Measurements from ENCODE around the gene P4HA1.
"Not testable (repeated sequence)": the region's sequence is repeated elsewhere in the genome, so short reads cannot be mapped to it uniquely, and the experiment has no call there.

P4HA1 gene

GRCh38 chr10:73043766-73044377, 52.8 kb downstream of the P4HA1 start:
- FAIRE-seq, result no peak
- DNase-seq (ENCODE audit: low spot score), result no peak

GRCh38 chr10:73043319-73043718, 53.3 kb downstream of the P4HA1 start:
- DNase-seq (ENCODE audit: low spot score) (no peak), FAIRE-seq (no peak)

- FAIRE-seq (peak; percentile 26), DNase-seq (ENCODE audit: low spot score) (no peak)
These were observed 54.5 kb downstream of the P4HA1 start for GRCh38 chr10:73042130-73042529.

GRCh38 chr10:73039635-73040034, 57.0 kb downstream of the P4HA1 start:
- DNase-seq (ENCODE audit: low spot score) (no peak), FAIRE-seq (no peak)

GRCh38 chr10:73036285-73036684, 60.4 kb downstream of the P4HA1 start:
- DNase-seq (ENCODE audit: low spot score); FAIRE-seq: not testable (repeated sequence)

GRCh38 chr10:73032536-73032935, 64.1 kb downstream of the P4HA1 start:
- DNase-seq (ENCODE audit: low spot score) (no peak), FAIRE-seq (no peak)

- FAIRE-seq; DNase-seq (ENCODE audit: low spot score): not testable (repeated sequence)
These were observed 70.0 kb downstream of the P4HA1 start for GRCh38 chr10:73026623-73027022.

GRCh38 chr10:73023455-73024070, 73.1 kb downstream of the P4HA1 start:
- not testable (repeated sequence) for DNase-seq (ENCODE audit: low spot score); FAIRE-seq

GRCh38 chr10:73022961-73023360, 73.7 kb downstream of the P4HA1 start:
- not testable (repeated sequence) for DNase-seq (ENCODE audit: low spot score); FAIRE-seq

- FAIRE-seq; DNase-seq (ENCODE audit: low spot score): not testable (repeated sequence)
These were observed 75.0 kb downstream of the P4HA1 start for GRCh38 chr10:73021538-73022164.

GRCh38 chr10:73021050-73021449, 75.6 kb downstream of the P4HA1 start:
- FAIRE-seq, result no peak
- no peak for DNase-seq (ENCODE audit: low spot score)

- DNase-seq (ENCODE audit: low spot score) (no peak), FAIRE-seq (no peak)
These were observed 77.6 kb downstream of the P4HA1 start for GRCh38 chr10:73019100-73019499.

GRCh38 chr10:73018632-73019031, 78.0 kb downstream of the P4HA1 start:
- DNase-seq (ENCODE audit: low spot score), result no peak
- no peak for FAIRE-seq

GRCh38 chr10:73017955-73018480, 78.6 kb downstream of the P4HA1 start:
- no peak for DNase-seq (ENCODE audit: low spot score)
- FAIRE-seq, result no peak

- FAIRE-seq (no peak), DNase-seq (ENCODE audit: low spot score) (no peak)
These were observed 80.9 kb downstream of the P4HA1 start for GRCh38 chr10:73015779-73016178.

GRCh38 chr10:73003822-73004221, 92.8 kb downstream of the P4HA1 start:
- FAIRE-seq, result no peak
- DNase-seq (ENCODE audit: low spot score), result no peak

GRCh38 chr10:73000973-73001372, 95.7 kb downstream of the P4HA1 start:
- FAIRE-seq, result no peak
- DNase-seq (ENCODE audit: low spot score), result no peak

GRCh38 chr10:72997099-72997498, 99.6 kb downstream of the P4HA1 start:
- FAIRE-seq, result no peak
- no peak for DNase-seq (ENCODE audit: low spot score)

GRCh38 chr10:72995459-72995858, 101.2 kb downstream of the P4HA1 start:
- not testable (repeated sequence) for DNase-seq (ENCODE audit: low spot score); FAIRE-seq

- not testable (repeated sequence) for FAIRE-seq; DNase-seq (ENCODE audit: low spot score)
These were observed 106.9 kb downstream of the P4HA1 start for GRCh38 chr10:72989771-72990170.

- FAIRE-seq; DNase-seq (ENCODE audit: low spot score): not testable (repeated sequence)
These were observed 112.0 kb downstream of the P4HA1 start for GRCh38 chr10:72984618-72985017.

- DNase-seq (ENCODE audit: low spot score) (no peak), FAIRE-seq (no peak)
These were observed 114.7 kb downstream of the P4HA1 start for GRCh38 chr10:72981882-72982529.
